B cell (primary cell): ENCODE results near the gene SHFL.

ENCODE experiments used
- CTCF ChIP-seq: fragments of 200-600 bp; IDR thresholded peaks from one replicate; pipeline ENCODE4 v1.8.0; 2022; ENCODE audit warnings: antibody characterized with exemption, mild to moderate bottlenecking
- EZH2 ChIP-seq: IDR thresholded peaks from 2 replicates; pipeline ENCODE4 v1.6.1; 2012; ENCODE audit warnings: borderline replicate concordance, low read depth, mild to moderate bottlenecking, moderate library complexity, low read length; ENCODE audit not compliant: insufficient read depth, poor library complexity, severe bottlenecking

GRCh38 chr19:10139952-10140351, 53.8 kb downstream of the SHFL start:
- TF ChIP-seq CTCF (no peak), EZH2 (no peak)
